HepG2 (cell line): ENCODE data around the gene PLPPR3. TPM values are rescaled to one million over a fixed set of nuclear protein-coding genes. Genes with fewer than 3 reads are reported as not detected.

ENCODE experiments used
- ERF ChIP-seq: IDR thresholded peaks from 2 replicates; pipeline ENCODE4 v1.6.1; 2018; ENCODE audit warnings: missing biosample characterization, missing genetic modification reagents
- HDAC2 ChIP-seq: sonication (generic); formaldehyde crosslinking; IDR thresholded peaks from 2 replicates; pipeline ENCODE4 v1.4.0; 2020; ENCODE audit warnings: missing genetic modification reagents
- MXI1 ChIP-seq: IDR thresholded peaks from 3 replicates; pipeline ENCODE4 v1.6.1; 2012; ENCODE audit warnings: low read depth, low read length, inconsistent platforms, borderline replicate concordance
- PITX1 ChIP-seq: sonication (generic); formaldehyde crosslinking; IDR thresholded peaks from 2 replicates; pipeline ENCODE4 v1.5.1; 2020; ENCODE audit warnings: mild to moderate bottlenecking, missing genetic modification reagents
- ZNF292 ChIP-seq: sonication (generic); formaldehyde crosslinking; IDR thresholded peaks from 2 replicates; pipeline ENCODE4 v1.8.1; 2022; ENCODE audit warnings: mild to moderate bottlenecking, low read depth, missing genetic modification reagents, borderline replicate concordance
- ZNF432 ChIP-seq: sonication (generic); formaldehyde crosslinking; IDR thresholded peaks from 2 replicates; pipeline ENCODE4 v1.5.0; 2020; ENCODE audit warnings: missing genetic modification reagents, mild to moderate bottlenecking, borderline replicate concordance
- ZNF468 ChIP-seq: sonication (generic); formaldehyde crosslinking; IDR thresholded peaks from 2 replicates; pipeline ENCODE4 v1.8.0; 2022; ENCODE audit warnings: mild to moderate bottlenecking, moderate library complexity, missing genetic modification reagents
- polyA plus RNA-seq, 8 experiments: library from polyadenylated mRNA; depleted of rRNA in 3 of 8; stranded (reverse) in 7 of 8; unstranded in 1 of 8; fragments of >200 nt; fragmentation: Illumina TruSeq in 4 of 8; extraction: Trizol in 4 of 8; gene quantifications; 2 replicates each; pipeline versions ENCODE4 v1.2.1 to v1.2.3, GENCODE V29; 2011 to 2016; ENCODE audit warnings: low read depth in 4 of 8, missing spikeins in 1 of 8, mixed read lengths in 1 of 8; ENCODE audit not compliant: insufficient read depth in 1 of 8
- total RNA-seq, 5 experiments: library from RNA; depleted of rRNA; stranded (reverse); fragments of >200 nt; fragmentation: Illumina TruSeq; extraction: Trizol; gene quantifications; 2 replicates each; pipeline ENCODE4 v1.2.3, GENCODE V29; 2016; ENCODE audit warnings: low read depth in 1 of 5
- TF ChIP-seq, protein P1 (sequence below): sonication (generic); formaldehyde crosslinking; conservative IDR thresholded peaks from 2 replicates; pipeline ENCODE4 v1.8.0; 2022; ENCODE audit warnings: mild to moderate bottlenecking, moderate library complexity, missing genetic modification reagents
- TF ChIP-seq, protein P2 (sequence below): sonication (generic); formaldehyde crosslinking; IDR thresholded peaks from 2 replicates; pipeline ENCODE4 v1.5.0; 2020; ENCODE audit warnings: mild to moderate bottlenecking, missing genetic modification reagents, borderline replicate concordance
- TF ChIP-seq, protein P3 (sequence below): IDR thresholded peaks from 2 replicates; pipeline ENCODE4 v1.6.1; 2018; ENCODE audit warnings: missing genetic modification reagents, mild to moderate bottlenecking, missing compliant biosample characterization
- TF ChIP-seq, protein P4 (sequence below): sonication (generic); formaldehyde crosslinking; IDR thresholded peaks from 2 replicates; pipeline ENCODE4 v1.5.1; 2020; ENCODE audit warnings: mild to moderate bottlenecking, missing genetic modification reagents, borderline replicate concordance
- TF ChIP-seq, protein P5 (sequence below): sonication (generic); formaldehyde crosslinking; IDR thresholded peaks from 2 replicates; pipeline ENCODE4 v1.9.0; 2021; ENCODE audit warnings: missing genetic modification reagents, borderline replicate concordance

The PLPPR3 gene
- total and polyA plus RNA-seq, 2 of the 13 experiments (the other 11 are each of a cell fraction or from before 2014, with no cell fraction given), result 0.07 to 0.16 TPM

DNA sequence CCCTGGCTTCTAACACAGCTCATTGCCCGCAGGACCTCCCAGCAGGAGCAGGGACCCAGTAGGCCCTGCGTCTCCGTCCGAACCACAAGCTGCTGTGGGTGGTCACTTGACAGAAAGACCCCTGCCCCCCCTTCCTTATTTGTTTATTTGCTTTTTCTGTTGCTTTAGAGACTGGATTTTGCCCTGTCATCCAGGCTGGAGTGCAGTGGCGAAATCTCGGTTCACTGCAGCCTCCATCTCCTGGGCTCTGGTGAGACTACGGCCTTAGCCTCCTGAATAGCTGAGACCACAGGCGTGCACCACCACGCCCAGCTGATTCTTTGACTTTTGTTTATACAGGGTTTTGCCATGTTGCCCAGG lies 32.1 kb downstream of the PLPPR3 start (continued):
- TF ChIP-seq, protein P1, sequence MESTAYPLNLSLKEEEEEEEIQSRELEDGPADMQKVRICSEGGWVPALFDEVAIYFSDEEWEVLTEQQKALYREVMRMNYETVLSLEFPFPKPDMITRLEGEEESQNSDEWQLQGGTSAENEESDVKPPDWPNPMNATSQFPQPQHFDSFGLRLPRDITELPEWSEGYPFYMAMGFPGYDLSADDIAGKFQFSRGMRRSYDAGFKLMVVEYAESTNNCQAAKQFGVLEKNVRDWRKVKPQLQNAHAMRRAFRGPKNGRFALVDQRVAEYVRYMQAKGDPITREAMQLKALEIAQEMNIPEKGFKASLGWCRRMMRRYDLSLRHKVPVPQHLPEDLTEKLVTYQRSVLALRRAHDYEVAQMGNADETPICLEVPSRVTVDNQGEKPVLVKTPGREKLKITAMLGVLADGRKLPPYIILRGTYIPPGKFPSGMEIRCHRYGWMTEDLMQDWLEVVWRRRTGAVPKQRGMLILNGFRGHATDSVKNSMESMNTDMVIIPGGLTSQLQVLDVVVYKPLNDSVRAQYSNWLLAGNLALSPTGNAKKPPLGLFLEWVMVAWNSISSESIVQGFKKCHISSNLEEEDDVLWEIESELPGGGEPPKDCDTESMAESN (CRISPR knock-in tag), result 0 out of 2 replicates have a peak, but pooled peaks have one; percentile 21
- TF ChIP-seq, protein P2, sequence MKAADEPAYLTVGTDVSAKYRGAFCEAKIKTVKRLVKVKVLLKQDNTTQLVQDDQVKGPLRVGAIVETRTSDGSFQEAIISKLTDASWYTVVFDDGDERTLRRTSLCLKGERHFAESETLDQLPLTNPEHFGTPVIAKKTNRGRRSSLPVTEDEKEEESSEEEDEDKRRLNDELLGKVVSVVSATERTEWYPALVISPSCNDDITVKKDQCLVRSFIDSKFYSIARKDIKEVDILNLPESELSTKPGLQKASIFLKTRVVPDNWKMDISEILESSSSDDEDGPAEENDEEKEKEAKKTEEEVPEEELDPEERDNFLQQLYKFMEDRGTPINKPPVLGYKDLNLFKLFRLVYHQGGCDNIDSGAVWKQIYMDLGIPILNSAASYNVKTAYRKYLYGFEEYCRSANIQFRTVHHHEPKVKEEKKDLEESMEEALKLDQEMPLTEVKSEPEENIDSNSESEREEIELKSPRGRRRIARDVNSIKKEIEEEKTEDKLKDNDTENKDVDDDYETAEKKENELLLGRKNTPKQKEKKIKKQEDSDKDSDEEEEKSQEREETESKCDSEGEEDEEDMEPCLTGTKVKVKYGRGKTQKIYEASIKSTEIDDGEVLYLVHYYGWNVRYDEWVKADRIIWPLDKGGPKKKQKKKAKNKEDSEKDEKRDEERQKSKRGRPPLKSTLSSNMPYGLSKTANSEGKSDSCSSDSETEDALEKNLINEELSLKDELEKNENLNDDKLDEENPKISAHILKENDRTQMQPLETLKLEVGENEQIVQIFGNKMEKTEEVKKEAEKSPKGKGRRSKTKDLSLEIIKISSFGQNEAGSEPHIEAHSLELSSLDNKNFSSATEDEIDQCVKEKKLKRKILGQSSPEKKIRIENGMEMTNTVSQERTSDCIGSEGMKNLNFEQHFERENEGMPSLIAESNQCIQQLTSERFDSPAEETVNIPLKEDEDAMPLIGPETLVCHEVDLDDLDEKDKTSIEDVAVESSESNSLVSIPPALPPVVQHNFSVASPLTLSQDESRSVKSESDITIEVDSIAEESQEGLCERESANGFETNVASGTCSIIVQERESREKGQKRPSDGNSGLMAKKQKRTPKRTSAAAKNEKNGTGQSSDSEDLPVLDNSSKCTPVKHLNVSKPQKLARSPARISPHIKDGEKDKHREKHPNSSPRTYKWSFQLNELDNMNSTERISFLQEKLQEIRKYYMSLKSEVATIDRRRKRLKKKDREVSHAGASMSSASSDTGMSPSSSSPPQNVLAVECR (CRISPR knock-in tag), result no peak
- TF ChIP-seq ZNF468 (CRISPR knock-in tag), result 0 out of 2 replicates have a peak, but pooled peaks have one; percentile 34
- TF ChIP-seq, protein P3, sequence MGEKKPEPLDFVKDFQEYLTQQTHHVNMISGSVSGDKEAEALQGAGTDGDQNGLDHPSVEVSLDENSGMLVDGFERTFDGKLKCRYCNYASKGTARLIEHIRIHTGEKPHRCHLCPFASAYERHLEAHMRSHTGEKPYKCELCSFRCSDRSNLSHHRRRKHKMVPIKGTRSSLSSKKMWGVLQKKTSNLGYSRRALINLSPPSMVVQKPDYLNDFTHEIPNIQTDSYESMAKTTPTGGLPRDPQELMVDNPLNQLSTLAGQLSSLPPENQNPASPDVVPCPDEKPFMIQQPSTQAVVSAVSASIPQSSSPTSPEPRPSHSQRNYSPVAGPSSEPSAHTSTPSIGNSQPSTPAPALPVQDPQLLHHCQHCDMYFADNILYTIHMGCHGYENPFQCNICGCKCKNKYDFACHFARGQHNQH, result no peak
- no peak for TF ChIP-seq ZNF432
- TF ChIP-seq, protein P4, sequence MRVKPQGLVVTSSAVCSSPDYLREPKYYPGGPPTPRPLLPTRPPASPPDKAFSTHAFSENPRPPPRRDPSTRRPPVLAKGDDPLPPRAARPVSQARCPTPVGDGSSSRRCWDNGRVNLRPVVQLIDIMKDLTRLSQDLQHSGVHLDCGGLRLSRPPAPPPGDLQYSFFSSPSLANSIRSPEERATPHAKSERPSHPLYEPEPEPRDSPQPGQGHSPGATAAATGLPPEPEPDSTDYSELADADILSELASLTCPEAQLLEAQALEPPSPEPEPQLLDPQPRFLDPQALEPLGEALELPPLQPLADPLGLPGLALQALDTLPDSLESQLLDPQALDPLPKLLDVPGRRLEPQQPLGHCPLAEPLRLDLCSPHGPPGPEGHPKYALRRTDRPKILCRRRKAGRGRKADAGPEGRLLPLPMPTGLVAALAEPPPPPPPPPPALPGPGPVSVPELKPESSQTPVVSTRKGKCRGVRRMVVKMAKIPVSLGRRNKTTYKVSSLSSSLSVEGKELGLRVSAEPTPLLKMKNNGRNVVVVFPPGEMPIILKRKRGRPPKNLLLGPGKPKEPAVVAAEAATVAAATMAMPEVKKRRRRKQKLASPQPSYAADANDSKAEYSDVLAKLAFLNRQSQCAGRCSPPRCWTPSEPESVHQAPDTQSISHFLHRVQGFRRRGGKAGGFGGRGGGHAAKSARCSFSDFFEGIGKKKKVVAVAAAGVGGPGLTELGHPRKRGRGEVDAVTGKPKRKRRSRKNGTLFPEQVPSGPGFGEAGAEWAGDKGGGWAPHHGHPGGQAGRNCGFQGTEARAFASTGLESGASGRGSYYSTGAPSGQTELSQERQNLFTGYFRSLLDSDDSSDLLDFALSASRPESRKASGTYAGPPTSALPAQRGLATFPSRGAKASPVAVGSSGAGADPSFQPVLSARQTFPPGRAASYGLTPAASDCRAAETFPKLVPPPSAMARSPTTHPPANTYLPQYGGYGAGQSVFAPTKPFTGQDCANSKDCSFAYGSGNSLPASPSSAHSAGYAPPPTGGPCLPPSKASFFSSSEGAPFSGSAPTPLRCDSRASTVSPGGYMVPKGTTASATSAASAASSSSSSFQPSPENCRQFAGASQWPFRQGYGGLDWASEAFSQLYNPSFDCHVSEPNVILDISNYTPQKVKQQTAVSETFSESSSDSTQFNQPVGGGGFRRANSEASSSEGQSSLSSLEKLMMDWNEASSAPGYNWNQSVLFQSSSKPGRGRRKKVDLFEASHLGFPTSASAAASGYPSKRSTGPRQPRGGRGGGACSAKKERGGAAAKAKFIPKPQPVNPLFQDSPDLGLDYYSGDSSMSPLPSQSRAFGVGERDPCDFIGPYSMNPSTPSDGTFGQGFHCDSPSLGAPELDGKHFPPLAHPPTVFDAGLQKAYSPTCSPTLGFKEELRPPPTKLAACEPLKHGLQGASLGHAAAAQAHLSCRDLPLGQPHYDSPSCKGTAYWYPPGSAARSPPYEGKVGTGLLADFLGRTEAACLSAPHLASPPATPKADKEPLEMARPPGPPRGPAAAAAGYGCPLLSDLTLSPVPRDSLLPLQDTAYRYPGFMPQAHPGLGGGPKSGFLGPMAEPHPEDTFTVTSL, result peak; percentile 22; the same call in 1 of the 2 replicates
- TF ChIP-seq HDAC2, result 0 out of 2 replicates have a peak, but pooled peaks have one; percentile 21
- peak; percentile 35; the same call in 1 of the 2 replicates for TF ChIP-seq PITX1 (CRISPR knock-in tag)
- TF ChIP-seq ZNF292, result peak; percentile 42; the same call in 1 of the 2 replicates
- 0 out of 3 replicates have a peak, but pooled peaks have one; percentile 30 for TF ChIP-seq MXI1
- TF ChIP-seq, protein P5, sequence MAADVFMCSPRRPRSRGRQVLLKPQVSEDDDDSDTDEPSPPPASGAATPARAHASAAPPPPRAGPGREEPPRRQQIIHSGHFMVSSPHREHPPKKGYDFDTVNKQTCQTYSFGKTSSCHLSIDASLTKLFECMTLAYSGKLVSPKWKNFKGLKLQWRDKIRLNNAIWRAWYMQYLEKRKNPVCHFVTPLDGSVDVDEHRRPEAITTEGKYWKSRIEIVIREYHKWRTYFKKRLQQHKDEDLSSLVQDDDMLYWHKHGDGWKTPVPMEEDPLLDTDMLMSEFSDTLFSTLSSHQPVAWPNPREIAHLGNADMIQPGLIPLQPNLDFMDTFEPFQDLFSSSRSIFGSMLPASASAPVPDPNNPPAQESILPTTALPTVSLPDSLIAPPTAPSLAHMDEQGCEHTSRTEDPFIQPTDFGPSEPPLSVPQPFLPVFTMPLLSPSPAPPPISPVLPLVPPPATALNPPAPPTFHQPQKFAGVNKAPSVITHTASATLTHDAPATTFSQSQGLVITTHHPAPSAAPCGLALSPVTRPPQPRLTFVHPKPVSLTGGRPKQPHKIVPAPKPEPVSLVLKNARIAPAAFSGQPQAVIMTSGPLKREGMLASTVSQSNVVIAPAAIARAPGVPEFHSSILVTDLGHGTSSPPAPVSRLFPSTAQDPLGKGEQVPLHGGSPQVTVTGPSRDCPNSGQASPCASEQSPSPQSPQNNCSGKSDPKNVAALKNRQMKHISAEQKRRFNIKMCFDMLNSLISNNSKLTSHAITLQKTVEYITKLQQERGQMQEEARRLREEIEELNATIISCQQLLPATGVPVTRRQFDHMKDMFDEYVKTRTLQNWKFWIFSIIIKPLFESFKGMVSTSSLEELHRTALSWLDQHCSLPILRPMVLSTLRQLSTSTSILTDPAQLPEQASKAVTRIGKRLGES (CRISPR knock-in tag), result no peak
- TF ChIP-seq ERF, result peak; percentile 20; the same call in 1 of the 2 replicates
